HL-60 (cell line): Measurements from ENCODE around the gene KLHL5.

Experiments used
- GABPA ChIP-seq: IDR thresholded peaks from 2 replicates; pipeline ENCODE4 v1.6.1; 2012; ENCODE audit warnings: low read depth
- POLR2AphosphoS5 ChIP-seq: IDR thresholded peaks from 2 replicates; pipeline ENCODE4 v1.6.1; 2012; ENCODE audit warnings: low read depth
- SPI1 ChIP-seq: IDR thresholded peaks from 2 replicates; pipeline ENCODE4 v1.6.1; 2012; ENCODE audit warnings: low read depth, mild to moderate bottlenecking, borderline replicate concordance
- TF ChIP-seq, protein P1 (sequence below): IDR thresholded peaks from one replicate; pipeline ENCODE4 v1.5.1; 2011; ENCODE audit warnings: low read length, control low read depth, inconsistent platforms; ENCODE audit not compliant: insufficient read depth
- TF ChIP-seq, protein P2 (sequence below): IDR thresholded peaks from 2 replicates; pipeline ENCODE4 v1.6.1; 2012; ENCODE audit warnings: low read depth; ENCODE audit not compliant: insufficient replicate concordance

- TF ChIP-seq, protein P1, sequence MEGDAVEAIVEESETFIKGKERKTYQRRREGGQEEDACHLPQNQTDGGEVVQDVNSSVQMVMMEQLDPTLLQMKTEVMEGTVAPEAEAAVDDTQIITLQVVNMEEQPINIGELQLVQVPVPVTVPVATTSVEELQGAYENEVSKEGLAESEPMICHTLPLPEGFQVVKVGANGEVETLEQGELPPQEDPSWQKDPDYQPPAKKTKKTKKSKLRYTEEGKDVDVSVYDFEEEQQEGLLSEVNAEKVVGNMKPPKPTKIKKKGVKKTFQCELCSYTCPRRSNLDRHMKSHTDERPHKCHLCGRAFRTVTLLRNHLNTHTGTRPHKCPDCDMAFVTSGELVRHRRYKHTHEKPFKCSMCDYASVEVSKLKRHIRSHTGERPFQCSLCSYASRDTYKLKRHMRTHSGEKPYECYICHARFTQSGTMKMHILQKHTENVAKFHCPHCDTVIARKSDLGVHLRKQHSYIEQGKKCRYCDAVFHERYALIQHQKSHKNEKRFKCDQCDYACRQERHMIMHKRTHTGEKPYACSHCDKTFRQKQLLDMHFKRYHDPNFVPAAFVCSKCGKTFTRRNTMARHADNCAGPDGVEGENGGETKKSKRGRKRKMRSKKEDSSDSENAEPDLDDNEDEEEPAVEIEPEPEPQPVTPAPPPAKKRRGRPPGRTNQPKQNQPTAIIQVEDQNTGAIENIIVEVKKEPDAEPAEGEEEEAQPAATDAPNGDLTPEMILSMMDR = no peak
- TF ChIP-seq SPI1 (no peak), POLR2AphosphoS5 (no peak), GABPA (no peak)
- TF ChIP-seq, protein P2, sequence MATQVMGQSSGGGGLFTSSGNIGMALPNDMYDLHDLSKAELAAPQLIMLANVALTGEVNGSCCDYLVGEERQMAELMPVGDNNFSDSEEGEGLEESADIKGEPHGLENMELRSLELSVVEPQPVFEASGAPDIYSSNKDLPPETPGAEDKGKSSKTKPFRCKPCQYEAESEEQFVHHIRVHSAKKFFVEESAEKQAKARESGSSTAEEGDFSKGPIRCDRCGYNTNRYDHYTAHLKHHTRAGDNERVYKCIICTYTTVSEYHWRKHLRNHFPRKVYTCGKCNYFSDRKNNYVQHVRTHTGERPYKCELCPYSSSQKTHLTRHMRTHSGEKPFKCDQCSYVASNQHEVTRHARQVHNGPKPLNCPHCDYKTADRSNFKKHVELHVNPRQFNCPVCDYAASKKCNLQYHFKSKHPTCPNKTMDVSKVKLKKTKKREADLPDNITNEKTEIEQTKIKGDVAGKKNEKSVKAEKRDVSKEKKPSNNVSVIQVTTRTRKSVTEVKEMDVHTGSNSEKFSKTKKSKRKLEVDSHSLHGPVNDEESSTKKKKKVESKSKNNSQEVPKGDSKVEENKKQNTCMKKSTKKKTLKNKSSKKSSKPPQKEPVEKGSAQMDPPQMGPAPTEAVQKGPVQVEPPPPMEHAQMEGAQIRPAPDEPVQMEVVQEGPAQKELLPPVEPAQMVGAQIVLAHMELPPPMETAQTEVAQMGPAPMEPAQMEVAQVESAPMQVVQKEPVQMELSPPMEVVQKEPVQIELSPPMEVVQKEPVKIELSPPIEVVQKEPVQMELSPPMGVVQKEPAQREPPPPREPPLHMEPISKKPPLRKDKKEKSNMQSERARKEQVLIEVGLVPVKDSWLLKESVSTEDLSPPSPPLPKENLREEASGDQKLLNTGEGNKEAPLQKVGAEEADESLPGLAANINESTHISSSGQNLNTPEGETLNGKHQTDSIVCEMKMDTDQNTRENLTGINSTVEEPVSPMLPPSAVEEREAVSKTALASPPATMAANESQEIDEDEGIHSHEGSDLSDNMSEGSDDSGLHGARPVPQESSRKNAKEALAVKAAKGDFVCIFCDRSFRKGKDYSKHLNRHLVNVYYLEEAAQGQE = no peak
Measured at GRCh38 chr4:39053983-39054382, 8.0 kb upstream of the KLHL5 start.
